HG03095 (cell line): ENCODE data around the gene NTRK3.
A peak's percentile ranks its signal among the peaks of the same experiment; 100 is the strongest.
"Not testable (repeated sequence)": the region's sequence is repeated elsewhere in the genome, so short reads cannot be mapped to it uniquely, and the experiment has no call there.

ENCODE experiments used
- ATAC-seq: cut with Tn5 transposase; IDR thresholded peaks from one replicate; pipeline ENCODE4 v1.9.1; 2021; ENCODE audit warnings: moderate library complexity; ENCODE audit not compliant: unreplicated experiment

The NTRK3 gene

DNA sequence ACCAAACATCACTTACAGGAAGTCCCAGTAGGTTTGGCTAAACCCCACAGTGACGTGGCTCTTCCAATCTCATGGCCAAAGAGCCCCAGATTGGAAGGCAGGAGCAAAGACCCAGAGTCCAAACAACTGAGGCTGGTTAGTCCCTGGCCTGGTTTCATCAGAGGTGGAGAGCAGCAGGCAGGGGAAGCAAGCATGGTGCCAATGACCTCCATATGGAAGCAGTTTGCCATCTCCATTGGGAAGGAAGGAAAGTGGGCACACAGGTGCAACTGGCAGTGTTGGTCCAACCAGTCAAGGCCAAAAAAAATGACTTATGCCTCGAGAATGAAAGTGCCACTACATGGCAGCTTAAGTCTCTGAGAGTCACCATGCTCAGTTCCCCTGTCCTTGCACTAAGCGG, 175.9 kb downstream of the NTRK3 start:
- ATAC-seq = no peak

DNA sequence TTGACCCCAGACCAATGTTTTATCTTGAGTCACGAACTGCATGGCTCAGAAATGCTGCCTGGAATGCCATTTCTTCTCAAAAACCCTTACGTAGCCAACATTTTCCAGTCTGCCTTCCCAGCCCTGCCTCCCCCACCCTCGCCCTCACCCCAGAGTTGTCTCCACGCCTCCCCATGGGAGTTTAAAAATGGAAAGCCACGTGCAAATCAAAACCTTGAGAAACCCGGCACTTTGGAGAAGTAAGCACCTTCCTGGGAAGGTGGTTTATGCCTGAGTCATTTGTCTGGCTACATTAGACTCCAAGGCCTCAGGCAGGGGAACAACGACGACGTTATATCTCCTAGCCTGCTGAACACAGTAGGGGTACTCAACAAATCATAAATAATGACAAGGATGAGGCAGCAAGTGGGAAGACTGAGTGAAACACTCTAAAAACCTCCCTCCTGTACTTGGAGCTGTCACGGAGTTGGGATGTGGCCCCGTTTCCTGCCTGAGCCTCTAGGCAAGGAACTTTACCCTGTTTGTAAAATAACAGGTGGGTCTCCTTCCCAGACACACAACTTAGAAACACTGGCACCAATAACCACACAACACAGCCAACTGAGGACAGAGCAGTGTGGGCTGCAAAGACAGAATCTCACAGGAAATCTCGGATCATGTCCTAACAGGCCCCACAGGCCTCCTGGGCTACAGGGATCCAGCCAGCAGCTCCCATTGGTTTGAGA, 179.1 kb downstream of the NTRK3 start:
- ATAC-seq = no peak

DNA sequence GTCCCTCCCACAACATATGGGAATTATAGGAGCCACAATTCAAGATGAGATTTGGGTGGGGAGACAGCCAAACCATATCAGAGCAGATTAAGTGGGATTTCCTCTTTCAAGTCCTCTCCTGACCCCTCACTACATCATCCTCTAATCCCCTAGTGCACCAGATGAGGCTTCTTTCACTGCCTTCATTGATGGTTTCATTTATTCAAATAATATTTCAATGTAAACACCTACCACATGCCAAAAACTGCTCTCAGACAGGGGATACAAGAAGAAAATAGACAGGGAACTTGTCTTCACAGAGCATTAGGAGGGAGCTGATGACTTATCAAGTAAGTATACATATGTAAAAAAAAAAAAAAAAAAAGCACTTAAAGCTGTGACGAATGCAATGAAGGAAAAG, 180.2 kb downstream of the NTRK3 start:
- ATAC-seq = no peak

DNA sequence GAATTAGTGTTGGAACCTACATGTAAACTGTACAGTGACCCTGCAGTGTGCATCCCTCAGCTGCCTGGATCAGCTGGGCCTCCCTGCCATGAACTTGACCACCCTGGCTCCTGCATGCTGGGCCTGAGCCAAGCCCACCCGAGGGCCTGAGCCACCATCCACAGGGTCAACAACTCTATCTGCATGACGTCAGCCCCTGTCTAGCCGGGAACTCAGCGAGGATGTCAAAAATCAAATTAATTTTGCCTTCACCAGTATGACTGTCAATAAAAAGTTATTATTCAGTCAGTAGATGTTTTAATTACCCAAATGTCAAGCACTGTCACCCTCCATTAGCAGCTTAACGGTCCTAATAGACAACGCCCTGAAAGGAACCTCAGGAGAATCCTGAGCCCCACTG, 181.4 kb downstream of the NTRK3 start:
- no peak for ATAC-seq

DNA sequence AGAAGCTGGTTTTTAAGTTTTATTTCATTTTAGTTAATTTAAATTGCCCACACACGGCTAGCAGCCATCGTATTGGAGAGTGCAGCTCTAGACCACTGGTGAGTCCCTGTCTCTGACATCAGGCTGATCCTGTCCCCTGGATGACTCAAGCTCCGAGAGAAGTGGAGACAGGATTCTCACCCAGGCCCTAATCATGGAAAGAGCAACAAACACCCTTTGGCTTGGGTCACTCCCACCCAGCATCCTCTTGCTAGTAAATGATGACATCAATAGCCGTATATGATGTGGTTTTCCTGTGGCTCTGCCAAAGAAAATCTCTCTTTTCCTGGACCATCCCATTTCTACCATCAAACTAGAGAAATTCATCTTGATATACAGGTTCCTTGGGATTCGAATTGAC, 182.2 kb downstream of the NTRK3 start:
- ATAC-seq = no peak

DNA sequence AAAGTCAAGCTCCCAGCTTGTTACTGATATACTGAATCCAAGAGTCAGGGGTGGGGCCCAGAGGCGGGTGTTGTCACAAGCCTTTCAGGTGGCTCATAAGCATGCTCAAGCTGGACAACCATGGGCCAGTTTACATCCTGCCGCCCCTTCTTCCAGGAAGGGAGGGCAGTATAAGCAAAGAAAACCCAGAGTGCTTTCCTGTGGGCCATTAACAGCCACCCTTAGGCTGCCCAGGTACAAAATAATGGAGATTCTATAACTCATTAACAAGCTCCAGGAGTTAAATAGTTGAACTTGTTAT, 183.2 kb downstream of the NTRK3 start:
- no peak for ATAC-seq

DNA sequence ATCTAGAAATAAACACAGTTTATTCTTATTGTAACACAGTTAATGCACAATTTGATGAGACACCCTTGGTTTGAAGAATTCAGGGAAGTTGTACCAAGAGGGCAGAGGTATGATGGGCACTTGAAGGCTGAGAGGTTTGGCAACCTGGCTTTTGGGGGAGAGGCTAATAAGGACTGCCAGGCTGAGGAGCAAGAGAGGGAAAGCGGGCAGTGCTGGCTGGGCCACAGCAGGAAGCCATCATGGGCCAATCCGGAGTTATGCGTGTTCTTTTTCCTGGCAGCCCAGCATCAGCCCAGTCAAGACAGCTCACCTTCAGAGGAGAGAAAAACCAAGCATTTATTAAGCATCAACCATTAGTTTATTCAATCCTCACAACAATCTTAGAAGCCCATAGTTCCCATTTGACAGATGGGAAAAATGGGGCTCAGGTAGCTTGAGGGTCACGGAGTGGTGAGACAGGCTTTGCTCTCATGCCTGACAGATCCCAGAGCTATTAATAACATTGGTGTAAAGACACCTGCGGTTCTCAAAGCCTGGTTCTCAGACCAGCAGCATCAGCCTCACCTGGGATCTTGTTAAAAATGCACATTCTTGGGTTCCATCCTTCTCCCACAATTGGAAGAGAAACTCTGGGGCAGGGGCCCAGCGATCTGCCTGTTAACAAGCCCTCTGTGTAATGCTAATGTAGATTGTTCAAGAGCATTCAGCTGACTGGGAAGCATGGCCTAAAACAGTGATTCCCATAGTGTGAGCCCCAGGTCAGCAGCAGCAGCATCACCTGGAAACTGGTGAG, 183.7 kb downstream of the NTRK3 start:
- no peak for ATAC-seq

DNA sequence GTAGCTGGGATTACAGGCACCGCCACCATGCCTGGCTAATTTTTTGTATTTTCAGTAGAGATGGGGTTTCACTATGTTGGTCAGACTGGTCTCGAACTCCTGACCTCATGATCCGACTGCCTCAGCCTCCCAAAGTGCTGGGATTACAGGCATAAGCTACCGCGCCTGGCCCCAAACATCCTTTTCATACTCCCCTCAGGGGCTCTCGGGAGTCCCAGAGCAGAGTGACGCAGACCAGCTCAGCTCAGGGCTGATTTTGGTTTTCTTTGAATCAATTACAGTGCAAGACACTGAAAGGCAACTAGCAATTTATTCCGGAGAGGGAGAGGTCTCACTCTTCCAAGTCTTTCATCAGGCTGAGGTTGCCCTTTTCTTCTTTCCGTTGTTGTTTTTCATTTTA, 184.4 kb downstream of the NTRK3 start:
- not testable (repeated sequence) for ATAC-seq

DNA sequence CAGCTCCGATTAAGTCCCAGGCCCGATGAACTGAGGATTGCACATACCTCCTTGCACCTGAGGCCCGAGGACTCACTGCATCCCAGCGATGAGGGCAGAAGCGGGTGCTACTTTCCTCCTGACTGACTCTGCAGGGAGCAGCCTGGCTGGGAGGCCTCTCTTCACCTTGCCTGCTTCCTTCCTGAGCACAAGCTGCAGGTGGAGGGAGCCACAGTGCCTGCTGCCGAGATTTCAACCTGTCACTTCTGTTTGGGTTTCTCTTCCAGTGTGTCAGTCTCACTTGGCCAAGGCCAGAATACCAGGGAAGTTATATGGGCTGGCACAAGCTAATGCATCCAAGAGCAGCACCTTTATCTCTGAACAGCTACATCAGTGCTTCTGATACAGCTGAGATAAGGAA, 185.4 kb downstream of the NTRK3 start:
- ATAC-seq = no peak

DNA sequence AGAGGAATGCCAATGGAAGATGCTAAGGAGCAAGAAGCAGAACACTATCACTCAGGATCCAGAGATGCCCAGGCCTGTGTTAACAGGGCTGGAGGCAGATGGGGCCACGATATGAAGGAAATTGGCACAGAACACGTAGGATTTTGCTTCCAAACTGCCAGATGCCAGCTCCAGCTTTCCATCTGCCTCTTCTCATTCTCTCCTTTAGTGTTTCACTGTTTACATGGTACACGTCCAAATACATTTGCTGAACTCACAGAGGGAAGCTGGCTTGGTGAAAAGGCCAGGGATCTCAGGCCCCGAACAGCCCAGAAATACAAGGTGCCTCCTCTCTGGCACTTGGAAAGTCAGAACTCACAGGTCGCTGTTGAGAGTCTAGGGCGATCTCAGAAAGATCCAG, 187.0 kb downstream of the NTRK3 start:
- ATAC-seq = no peak

DNA sequence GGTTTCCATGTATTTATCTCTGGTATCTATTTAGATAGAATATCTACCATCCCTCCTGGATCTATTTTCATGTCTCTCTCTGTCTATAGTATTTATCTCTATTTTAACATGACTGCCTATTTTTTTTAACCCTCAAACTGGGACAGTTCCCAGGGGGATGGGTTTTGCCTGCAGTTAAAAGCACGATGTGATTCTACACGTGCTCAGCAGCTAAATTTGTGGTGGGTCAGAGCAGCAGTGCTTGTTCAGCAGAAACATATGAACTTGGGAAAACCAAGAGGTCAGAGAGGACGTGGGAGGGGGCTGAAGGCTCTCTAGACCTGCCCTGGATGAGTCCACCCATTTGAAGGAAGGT, 189.2 kb downstream of the NTRK3 start:
- no peak for ATAC-seq

DNA sequence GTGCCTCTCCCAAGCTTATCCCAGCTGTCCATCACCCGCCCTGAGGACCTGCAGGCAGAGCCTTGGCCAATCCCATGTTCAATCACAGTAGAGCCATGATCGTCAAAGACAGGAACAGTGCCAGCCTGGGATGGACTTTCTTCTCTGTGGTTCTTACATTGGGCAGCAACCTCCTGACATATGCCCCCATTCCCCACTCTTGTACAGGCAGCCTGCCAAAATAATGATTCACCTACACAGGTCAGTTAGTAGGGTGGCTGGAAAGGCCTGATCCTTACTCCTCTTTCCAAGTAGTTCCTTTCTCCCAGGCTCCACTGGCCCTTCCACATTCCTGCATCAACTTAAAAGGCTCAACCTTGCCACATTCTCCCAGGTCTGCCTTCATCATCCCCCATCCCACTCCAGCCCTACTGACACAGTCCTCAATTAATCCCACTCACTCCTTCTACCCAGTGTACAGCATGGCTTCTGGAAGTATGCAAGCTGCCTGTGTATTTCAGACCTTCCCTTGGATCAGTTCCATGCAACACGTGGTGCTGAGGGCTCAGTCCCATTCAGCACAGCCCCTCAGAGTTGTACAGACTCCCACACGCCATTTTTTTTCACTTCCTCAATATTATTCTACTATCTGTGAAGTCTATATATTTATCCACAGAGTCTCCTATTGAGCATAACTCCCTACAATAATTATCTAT, 189.8 kb downstream of the NTRK3 start:
- ATAC-seq = no peak

DNA sequence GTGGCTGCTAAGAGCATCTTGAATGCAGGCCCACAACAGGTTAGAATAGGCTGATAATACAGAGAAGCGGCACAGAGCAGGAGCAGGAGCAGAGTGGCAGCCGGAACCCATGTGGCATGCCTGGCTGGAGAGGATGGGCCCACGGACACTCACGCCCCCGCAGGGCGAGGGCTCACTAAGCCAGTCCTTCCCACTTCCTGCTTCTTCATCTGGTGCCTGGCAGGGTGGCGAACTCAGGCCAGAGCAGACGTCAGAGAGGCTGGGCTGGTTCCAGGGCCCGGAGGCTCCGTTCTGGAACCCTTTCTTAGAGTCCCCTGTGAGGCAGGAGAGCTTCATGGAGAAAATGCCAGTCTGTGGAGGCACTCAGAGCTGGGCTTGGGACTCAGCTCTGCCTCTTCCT, 195.1 kb downstream of the NTRK3 start:
- no peak for ATAC-seq

DNA sequence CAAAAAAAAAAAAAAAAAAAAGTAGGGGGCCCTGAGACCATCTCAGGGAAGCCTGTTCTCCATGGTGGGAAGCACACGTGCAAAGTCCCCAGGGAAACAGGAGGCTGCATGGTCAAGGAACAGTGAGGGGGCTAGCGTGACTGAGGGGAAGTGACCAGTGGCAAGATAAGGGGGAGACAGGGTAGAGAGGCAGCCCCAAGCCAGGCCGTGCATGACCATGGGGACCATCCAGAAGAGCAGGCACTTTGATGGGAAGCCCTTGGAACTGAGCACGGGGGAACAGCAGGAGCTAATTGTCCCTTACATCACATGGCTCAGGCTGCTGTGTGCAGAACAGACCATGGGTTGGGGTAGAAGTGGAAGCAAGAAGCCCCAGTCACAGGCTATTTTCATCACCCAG, 196.2 kb downstream of the NTRK3 start:
- no peak for ATAC-seq

DNA sequence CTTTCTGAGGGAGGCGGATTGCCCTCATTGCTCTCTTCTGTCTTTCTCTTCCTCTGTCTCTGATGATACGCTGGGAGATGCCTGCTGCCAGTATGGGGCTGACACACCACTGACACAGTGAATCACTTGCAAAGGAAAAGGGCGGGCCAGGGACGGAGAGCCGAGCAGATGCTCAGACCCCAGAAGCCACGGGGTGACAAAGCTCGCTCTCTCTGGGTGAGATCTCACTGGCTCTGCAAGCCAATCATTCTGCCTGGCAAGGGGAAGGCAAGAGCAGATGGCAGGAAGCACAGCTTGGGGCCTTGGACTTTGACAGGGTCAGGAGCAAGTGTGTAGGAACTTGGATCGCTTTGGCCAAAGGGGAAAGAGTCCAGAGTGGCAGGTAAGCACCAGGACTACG, 198.7 kb downstream of the NTRK3 start:
- no peak for ATAC-seq

DNA sequence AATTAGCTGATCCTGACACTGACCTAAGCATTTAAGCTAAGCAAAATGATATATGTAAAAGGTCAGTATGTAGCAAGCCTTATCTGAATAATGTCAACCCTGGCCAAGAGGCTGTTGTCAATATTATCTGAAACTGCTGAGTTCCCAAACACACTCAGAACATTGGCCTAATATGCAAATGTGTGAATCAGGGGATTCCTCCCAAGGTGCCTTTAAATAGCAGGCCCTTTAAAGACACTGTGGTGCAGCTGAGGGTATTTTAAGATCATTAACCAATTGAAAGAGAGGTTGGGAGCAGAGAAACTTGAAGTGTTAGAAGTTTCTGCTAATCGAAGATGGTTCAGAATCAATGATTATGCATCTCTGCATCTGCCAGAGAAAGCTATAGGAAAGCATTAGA, 207.0 kb downstream of the NTRK3 start:
- peak; percentile 89 for ATAC-seq

DNA sequence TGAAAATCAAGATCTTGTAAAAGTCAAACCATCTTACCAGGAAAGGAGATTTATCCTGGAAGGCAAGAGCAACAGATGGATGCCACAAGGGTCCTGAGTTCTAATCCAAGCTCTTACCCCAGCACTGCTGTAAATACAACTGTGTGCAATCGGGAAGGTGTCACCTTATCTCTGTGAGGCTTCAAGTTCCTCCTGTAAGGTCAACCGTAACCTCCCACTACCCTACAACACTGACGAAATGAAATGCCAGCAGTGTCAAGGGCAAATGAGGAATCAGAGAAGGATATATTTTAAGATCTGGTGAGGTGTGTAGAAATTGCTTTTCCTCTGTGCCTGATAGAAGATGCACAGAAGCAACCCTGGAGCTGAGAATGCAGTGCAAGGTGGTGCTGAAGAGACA, 207.8 kb downstream of the NTRK3 start:
- ATAC-seq = no peak

DNA sequence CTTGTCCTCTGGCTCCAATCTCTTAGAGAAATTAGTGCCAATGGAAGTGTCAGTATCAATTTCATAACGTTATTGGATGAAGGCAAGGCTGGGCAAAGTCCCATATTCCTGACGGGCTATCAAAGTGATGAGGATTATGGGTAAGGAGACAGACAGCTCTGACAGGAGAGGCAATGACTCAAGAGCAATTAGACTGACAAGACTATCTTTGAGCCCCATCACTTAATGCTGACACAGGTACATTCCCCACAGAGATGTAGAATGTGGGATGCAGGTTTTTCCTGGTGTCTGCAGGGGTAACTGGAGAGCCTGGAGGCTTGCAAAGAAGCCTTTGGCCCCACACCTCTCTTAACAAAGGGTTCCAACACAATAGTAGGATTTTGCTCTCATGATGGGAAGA, 208.3 kb downstream of the NTRK3 start:
- no peak for ATAC-seq

DNA sequence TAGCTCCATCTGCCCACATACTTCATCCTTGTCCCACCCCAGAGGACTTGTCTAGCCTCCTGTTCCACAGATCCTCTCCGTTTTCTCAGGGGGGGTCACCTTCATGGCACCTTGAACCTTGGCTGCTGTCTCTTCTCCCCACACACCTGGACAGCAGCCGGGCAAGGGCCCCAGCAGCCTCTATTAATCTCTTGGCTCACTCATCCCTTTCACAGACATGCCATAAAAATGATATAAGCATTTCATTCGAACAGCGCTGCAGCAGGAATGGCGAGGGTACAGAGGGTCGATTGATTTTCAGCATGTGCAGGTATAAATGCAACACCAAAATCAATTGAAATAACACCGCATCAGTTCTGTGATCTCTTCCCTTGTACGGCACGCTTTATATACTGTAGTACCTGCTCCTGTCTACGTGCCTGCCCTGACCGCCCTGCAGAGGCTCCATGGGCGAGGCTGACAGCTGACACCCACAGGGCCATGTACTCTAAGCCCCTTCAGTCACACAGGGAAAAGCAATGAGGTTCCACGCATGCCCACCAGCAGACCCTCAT, 209.9 kb downstream of the NTRK3 start:
- no peak for ATAC-seq

DNA sequence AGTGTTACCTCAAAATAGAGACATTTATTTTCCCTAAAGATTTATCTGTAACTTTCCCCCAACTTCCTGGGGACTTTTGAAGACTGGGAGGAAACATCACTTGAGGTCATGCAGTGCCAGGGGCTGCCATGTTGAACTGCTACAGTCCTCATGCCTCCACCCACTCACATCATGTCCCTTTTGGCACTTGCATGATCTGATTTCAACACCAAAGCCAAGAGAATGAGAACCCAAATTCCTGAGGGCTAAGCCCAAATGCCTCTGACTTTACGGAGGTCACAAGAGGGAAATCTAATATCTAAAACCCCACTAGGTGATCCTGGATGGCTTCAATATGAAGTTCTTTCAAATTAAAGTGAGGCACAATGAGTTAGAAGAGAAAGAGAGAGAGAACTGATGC, 213.1 kb downstream of the NTRK3 start:
- no peak for ATAC-seq

DNA sequence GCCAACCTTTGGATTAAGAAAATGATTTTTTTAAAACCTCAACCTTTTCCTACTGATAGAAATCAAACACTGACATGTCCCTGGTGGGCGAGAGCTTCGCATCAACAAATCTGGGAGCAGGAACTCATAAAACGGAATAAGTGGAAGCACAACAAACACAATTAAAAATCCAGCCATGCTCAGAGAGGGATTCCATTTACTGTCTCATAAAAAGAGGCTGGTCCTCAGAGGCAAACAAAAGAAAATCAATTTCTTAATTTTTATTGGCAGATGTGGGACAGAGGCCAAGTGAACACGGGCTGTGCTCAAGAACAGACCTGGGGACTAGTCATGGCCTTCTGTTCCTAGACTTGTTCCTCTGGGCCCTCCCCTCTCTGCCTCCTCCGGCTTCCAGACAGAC, 214.5 kb downstream of the NTRK3 start:
- ATAC-seq = no peak

DNA sequence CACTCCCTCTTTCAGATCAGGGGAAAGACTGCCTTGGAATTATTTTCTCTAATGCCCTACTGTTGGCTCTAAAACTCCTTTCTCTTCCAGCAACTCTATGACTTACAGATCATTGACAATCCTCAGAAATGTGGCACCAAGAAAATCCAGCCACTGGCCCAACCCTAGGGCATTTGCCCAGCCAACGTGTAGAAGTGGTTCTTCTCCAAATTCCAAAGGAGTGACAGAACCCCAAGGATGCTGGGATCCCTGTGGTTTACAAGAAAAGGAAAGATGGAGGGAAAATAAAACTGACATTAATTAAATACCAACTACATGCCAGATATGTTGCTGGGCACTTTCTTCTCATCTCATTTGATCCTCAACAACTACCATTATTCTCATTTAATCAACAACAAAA, 216.0 kb downstream of the NTRK3 start:
- ATAC-seq = no peak
